GM21529 (cell line): Measurements from ENCODE around the gene SLC12A5.

Source experiments
- ATAC-seq: cut with Tn5 transposase; IDR thresholded peaks from one replicate; pipeline ENCODE4 v1.9.1; 2021; ENCODE audit not compliant: unreplicated experiment

SLC12A5 gene

DNA sequence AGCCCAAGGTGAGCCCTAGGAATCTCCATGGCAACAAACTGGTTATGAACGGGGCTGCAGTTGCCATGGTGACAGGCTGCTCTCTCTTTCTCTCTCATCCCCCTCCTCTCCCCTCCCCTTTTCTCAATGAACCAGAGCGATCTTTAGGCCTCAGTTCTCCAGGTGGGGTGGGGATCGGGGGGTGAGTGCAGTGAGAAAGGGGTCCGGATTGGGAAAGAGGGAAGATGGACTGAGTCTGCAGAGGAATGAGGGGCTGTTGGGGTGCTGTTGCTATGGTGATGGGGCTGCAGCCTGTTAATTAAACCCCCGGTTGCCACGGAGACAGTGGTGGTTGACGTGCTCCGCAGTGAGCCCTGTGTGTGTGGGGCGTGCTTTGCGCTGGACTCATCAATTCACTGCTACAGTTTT, 3.6 kb upstream of the SLC12A5 start:
- ATAC-seq = no peak

DNA sequence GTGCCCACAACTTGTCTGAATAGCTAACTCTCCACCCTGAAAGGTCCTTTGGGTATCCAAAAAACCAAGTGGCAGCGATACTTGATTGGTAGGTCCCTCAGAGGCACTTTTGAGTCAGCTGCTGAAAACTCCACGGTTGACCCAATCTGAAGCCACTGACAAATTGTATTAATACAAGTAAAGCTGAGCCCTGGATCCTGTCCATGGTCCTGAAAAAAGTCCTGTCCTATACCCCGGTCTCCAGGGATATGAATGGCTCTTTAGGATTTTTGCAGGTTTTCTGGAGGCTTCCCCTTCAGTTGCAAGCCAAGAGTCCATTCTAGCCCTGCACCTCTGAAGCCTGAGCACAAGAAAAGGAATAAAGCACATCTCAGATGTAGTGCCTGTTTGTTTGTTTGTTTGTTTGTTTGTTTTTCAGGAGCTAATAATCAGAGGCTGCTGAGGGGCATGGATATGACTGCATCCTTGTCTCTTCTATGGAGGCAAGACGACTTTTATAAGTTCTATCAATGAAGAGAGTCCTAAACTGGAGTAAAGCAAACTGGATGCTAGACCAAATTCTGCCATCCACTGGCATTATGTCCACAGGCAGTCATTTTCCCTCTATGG, 1.7 kb upstream of the SLC12A5 start:
- no peak for ATAC-seq

DNA sequence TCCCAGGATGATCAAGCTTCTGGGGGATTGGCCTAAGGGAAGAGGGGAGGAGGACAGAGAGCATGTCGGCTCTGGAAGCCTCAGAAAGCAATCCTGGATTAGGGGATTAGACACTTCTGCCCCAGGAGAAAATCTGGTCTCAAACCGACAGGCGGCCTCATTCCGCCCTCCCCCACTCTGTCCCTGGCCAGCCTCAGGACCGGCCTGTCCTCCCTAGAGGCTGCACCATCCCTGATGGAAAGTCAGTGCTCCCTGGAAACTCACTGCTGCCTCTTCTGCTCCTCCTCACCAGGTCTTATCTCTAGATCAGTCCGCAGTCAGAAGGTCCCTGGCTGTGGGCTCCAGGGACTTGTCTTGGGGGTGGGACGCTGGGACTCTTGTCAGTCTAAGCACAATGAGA, 905 bp upstream of the SLC12A5 start:
- ATAC-seq = no peak

DNA sequence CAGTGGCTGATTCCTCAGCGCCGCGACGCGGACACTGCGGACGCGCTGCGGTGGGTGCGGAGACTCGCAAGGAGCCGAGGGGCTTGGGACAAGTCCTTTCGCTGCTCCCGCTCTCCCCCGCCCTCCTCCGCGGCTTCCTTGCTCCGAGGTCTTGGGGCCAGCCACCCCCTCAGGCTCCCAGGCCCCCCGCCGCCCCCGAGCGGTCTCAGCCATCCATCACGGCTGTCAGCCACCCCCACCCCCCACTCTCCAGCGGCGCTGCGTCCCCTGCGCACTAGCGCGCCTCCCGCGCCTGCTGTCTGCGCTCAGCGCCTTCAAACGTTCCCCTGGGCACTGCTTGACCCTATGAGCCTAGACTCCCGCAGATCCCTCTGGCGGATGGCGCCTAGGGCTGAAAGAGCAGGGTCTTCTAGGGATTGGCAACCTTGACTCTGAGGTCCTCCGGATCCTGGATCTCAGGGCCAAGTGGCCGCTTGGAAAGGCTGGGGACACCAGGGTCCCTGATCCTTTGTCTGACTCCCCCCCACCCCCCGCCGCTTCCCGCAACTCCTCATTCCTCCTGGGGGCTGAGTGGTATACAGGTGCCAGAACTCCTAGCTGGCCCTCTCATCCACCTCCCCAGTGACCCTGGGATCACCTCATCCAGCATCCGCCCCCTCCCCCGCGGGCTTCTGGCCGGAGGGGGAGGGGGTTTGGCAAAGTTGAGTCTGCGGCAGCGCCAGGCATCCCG, 1.4 kb downstream of the SLC12A5 start:
- no peak for ATAC-seq

DNA sequence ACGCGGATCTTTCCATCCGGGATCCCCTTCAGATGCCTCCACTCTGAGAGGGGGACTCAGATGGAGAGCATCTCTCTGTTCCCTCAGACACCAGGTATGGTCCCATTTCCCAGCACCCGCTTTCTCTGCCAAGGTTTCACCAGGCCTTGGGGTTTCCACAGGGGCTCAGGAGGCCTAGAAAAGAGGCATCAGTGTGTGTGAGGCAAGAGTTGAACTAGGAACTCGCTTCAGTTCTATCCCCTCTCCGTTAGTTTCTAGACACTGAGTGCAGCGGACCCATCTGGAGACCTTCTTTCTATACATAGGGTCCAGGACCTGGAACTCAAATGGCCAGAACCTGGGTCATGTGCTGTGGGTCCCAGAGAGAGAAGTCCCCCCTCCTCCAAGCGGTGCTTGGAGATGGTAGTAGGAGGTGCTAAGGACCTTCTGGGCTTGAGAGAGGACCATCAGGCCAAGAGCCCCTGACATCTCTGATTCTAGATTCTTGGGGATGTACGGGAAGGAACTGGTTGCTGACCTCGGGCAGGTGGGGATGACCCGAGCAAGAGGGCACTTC, 2.1 kb downstream of the SLC12A5 start:
- no peak for ATAC-seq

DNA sequence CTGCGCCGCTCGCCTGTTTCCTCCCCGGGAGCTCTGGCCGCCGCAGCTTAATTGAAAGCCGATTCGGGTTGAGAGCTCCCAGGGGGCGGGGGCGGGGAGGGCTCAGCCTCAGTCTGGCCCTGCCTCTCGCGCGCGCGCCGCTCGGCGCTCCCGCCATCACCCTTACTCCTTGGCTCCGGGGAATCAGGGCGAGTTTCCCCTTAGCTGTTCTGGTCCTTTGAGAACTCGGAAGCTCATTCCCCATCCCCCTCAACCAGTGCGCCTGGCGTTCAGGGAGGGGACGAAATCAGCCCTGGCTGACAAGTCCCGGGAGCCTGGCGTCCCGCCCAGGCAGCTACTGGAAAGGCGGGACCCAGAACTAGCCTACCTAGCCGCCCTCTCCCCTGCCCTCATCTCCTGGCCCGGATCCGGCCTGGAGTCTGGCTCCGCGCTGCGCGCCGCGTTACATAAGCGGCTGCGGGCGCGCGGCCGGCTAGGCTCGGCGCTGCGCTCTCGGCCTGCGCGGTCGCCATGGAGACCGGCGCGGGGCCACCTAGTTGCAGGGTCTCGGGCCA, 2.8 kb downstream of the SLC12A5 start:
- no peak for ATAC-seq

DNA sequence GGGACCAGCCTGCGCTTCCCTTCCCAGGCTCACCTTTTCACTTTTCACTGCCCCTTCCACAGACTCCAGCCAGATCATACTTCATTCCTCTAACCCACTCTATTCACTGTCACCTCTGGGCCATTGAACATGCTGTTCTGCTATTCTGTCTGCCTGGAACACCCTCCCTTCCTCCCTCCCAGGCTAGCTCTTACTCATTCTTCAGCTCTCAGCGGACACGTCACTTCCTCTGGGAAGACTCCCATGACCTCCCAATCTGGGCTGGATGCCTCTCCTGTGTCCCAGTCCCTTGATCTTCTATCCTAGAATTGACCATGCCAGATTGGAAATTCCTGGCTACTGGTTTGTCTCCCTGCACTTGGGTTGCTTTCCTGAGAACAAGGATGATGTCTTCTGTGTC, 5.0 kb downstream of the SLC12A5 start:
- no peak for ATAC-seq

DNA sequence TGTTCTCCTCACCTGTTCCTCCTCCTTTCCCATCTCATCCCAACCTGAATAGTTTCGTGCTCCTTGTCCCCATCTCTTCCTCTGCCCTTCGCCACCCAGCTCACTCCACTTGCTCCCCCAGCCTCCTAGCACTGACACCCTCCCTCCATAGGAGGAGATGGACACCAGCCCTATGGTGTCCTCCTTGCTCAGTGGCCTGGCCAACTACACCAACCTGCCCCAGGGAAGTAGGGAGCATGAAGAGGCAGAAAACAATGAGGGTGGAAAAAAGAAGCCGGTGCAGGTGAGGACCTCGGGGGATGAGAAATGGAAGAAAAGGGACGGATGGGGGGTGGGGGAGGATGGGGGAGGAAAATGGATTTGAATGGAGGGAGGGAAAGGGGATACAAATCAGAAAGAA, 6.2 kb downstream of the SLC12A5 start:
- no peak for ATAC-seq

DNA sequence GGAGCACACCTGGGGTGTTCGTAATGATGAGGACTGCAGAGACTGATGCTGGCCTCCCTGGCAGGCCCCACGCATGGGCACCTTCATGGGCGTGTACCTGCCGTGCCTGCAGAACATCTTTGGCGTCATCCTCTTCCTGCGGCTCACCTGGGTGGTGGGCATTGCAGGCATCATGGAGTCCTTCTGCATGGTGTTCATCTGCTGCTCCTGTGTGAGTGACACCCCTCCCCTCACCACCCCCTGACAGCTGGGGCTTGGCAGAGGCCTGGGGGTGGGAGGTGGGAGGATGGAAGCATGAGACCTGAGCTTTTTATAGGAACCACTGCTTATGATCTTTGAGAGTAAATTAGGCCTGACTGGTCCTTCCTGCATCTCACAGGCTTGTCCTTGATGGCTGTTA, 6.7 kb downstream of the SLC12A5 start:
- ATAC-seq = no peak

DNA sequence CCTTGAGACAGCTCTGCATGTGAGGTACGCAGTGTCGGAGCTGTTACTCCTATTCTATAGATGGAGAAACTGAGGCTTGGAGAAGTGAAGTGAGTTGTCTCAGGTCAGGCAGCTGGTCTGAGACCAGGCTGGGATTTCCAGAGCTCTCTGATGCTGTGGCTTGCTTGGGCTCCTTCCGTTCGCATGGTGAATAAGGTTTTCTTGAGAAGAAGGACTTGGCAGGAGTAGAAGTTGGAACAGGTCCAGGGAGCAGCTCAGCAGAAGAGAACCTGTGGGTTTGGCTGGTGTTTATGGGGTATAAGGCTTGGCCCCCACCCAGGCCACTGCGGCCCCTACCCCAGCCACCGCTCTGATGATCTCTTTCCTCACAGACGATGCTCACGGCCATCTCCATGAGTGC, 7.4 kb downstream of the SLC12A5 start:
- no peak for ATAC-seq

DNA sequence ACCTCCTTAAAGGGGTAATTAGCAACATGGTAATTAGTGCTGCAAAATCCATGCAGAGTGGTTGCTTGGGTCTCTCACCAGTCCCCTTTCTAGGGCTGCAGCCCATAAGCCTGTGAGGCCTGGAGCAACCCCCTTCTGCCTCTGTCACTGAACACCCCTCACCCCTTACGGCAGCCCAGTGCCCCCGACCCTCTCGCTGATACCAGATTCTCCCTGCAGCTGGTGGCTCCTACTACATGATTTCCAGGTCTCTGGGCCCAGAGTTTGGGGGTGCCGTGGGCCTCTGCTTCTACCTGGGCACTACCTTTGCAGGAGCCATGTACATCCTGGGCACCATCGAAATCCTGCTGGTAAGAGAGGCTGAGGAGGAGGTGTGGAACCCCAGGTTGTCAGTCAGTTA, 8.0 kb downstream of the SLC12A5 start:
- ATAC-seq = no peak

DNA sequence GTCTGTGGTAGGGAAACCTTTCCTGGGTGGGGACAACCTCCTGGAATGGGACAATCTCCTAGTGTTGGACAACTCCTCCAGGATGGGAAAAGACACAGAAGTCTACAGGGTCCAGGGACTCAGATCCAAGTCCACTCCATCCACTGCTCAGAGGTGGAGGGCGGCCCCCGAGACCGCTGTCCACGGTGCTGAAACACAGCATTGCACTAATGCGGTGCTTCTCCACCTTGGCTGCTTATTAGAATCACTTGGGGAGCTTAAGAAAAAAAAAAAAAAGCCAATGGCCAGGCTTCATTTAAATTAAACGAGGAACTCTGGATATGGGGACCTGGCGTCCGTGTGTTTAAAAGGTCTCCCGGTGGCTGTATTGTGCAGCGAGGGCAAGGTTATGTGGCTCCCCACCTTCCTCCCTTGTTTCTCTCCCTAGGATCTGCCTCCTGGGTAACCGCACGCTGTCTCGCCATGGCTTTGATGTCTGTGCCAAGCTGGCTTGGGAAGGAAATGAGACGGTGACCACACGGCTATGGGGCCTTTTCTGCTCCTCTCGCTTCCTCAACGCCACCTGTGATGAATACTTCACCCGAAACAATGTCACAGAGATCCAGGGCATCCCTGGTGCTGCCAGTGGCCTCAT, 12.0 kb downstream of the SLC12A5 start:
- no peak for ATAC-seq

DNA sequence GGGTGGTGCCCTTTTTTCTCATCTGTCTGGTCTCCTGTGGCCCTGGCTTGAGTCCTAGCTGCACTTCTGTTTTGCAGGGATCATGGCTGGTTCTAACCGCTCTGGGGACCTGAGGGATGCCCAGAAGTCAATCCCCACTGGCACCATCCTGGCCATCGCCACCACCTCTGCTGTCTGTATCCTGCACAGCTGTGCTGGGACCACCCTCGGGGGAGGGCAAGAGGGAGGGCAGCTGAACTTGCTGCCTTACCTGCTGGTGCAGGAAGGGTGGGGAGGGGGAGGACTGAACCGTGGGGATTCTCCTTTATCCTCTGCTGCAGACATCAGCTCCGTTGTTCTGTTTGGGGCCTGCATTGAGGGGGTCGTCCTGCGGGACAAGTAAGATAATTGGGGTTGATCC, 14.5 kb downstream of the SLC12A5 start:
- ATAC-seq = no peak

DNA sequence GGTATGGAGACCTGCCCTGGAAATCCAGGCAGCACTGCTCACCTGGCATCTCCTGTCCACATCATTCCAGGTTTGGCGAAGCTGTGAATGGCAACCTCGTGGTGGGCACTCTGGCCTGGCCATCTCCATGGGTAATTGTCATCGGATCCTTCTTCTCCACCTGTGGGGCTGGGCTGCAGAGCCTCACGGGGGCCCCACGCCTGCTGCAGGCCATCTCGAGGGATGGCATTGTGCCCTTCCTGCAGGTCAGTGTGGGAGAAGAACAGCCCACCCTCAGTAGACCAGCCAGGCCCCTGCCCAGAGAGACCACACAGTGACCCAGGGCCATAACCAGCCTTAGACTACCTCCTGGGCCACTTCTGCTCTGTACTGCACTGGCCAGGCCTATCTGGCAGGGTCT, 15.9 kb downstream of the SLC12A5 start:
- ATAC-seq = no peak

DNA sequence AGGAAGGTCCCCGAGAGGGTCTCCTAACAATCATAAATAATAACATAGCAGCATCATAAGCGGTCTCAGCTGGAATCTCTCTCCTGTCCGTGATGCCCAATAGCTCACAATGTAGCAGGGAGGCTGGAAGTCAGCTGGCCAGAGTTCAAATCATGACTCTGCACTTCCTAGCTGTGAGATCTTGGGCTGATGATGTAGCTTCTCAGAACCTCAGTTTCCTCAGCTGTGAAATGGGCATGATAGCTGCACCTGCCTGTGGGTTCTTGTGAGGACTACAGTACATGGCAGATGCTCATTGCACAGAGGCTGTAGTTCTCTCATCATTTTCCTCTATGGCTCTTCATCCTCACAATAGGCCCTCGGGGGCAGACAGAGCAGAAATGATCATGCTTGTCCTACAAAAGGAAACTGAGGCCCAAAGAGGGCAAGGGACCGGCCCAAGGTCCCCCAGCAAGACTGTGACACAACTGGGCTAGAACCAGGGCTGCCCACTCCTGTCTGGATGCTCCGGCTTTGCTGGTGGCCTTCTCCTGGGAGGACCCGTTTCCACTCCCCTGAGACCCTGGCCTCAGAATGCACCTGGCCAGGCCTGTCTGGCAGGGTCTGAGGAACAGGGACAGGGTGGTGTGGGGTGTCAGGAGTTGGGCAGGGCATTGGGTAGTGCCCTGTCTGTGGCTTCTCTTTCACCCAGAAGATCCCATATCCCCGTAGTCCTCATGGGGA, 17.7 kb downstream of the SLC12A5 start:
- no peak for ATAC-seq

DNA sequence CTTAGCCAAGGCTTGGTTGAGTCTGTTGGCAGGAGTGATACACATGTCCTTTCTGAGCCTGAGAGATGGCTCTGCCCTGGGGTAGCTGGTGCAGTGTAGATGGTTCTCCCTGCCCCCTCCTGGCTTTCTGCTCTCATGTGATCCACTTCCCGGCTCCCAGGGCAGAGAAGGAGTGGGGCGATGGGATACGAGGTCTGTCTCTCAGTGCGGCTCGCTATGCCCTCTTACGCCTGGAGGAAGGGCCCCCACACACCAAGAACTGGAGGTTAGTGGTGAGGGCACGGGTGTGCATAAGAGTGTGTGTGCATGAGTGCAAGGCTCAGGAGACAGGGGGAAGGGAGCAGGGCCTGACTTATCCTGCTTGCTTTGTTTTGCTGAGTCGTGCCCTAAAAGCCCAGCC, 18.8 kb downstream of the SLC12A5 start:
- no peak for ATAC-seq

DNA sequence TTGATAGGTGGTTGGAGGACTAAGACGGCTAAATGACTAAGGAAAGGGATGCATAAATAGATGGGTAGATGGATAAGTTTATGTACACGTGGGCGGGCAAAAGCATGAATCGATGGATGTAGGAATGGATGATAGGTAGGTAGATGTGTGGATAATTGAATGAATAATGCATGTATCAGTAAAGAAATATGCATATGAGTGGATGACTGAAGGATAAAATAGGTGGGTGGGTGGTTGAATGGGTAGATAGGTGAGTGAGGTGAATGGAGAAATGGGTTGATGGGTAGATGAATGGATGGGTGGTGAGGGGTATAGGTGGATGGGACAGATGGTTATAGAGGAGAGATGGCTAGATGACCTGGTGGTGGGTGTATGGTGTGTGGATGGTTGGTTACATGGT, 20.2 kb downstream of the SLC12A5 start:
- no peak for ATAC-seq

DNA sequence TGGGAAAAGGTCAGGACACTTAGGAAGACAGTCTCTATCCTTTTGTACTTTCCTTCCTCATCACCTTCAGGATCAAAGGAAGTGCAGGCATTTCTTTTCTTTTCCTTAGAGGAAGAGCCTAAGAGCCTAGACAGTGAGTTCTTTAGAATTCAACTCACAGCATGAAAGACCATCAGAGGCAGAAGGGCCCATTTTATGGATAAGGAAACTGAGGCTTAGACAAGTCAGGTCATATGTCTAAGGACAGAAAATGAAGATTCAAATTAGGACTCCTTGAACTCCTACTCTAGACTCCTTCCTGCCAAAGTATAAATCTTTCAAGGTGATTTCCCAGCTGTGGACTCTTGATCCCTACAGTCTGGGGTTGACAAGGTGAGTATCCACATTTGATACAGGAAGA, 20.8 kb downstream of the SLC12A5 start:
- no peak for ATAC-seq

DNA sequence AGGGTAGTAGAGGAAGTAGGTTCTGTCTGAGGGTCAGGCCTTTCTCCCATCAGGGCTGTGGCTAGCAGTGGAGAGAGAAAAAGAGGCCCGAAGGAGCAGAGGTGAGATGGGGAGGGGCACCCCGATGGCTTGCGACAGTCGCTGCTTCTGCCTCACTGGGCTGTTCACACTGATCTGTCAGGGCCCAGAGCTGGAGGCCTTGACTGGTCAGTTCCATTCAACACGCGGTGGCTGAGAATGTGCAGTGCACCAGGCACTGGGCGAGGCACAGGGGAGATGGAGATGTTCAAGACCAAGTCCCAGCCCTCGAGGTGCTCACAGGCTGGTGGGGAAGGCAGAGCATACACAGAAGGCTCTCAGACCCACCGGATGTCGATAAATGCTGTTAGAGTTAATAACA, 21.4 kb downstream of the SLC12A5 start:
- ATAC-seq = no peak

DNA sequence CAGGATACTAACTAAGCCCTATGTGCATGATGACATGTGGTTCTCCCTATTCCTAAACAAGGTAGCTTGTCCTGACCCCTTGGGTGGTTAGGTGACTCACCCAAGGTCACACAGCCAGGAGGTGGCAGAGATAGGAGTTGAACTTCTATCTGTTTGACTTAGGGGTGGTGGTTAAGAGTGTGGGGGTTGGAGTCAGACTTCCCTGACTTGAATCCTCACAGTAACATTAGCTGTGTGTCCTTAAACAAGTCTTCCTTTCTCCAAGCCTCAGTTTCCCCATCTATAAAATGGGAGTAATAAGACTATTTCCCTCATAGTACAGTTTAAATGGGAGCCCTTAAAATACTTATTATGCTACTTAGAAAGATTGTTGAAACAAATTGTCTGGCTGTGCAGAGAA, 21.9 kb downstream of the SLC12A5 start:
- no peak for ATAC-seq

DNA sequence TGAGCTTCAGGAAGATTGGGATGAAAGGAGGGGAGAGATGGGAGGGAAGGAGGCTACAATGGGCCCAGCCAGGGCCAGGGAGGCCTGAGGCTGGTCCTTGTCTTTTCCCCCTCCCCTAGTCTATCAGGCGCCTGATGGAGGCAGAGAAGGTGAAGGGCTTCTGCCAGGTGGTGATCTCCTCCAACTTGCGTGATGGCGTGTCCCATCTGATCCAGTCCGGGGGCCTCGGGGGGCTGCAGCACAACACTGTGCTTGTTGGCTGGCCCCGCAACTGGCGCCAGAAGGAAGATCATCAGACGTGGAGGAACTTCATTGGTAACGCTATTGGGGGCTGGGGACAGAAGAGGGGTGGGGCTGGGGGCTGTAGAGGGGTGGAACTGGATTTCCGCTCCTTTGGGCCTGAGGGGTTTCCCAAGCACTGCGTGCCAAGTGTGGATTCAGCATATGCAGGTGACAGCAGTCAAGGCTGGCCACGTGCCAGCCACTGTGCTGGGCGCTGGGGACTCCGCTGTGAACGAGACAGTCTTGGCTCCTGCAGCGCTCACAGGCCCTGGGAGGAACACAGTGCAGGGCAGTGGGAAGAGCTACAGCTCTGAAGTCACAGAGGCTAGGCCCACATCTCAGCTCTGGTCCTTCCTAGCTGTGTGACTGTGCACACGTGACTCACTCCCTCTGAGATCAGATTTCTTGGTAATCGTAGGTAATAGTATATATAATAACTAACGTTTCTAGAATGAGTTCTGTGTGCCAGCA, 22.7 kb downstream of the SLC12A5 start:
- ATAC-seq = no peak
